Kidney (tissue), 14 donors: ENCODE data around the gene PRMT3. TPM values are rescaled to one million over a fixed set of nuclear protein-coding genes. Genes with fewer than 3 reads are reported as not detected.

ENCODE experiments used
- DNase-seq, 5 donors: peaks; one replicate each; pipeline ENCODE4 v3.0.0-alpha.2; 2013 to 2020
- FAIRE-seq: peaks from 2 replicates; lab custom pipeline; 2012; peaks lifted over from hg19 to GRCh38; lab: Jason Lieb, UNC
- H3K27ac ChIP-seq, 2 donors: one replicate each; pipeline ENCODE4 v1.7.0; 2013; ENCODE audit warnings: low read depth in 2 of 2, low read length in 2 of 2, inconsistent platforms in 1 of 2
- H3K27me3 ChIP-seq: one replicate; pipeline ENCODE4 v1.7.1; 2013; ENCODE audit warnings: low read length, inconsistent platforms; ENCODE audit not compliant: control insufficient read depth, insufficient read depth
- H3K36me3 ChIP-seq, 3 donors: one replicate each; pipeline versions ENCODE4 v1.7.0 to v1.7.1; 2013; ENCODE audit warnings: low read length in 3 of 3, control low read depth in 1 of 3, inconsistent platforms in 1 of 3; ENCODE audit not compliant: insufficient read depth in 3 of 3, control insufficient read depth in 2 of 3
- H3K4me1 ChIP-seq, 3 donors: one replicate each; pipeline versions ENCODE4 v1.7.0 to v1.7.1; 2013; ENCODE audit warnings: low read length in 3 of 3, inconsistent platforms in 1 of 3, low read depth in 1 of 3; ENCODE audit not compliant: control insufficient read depth in 2 of 3, insufficient read depth in 2 of 3
- H3K4me3 ChIP-seq, 3 donors: one replicate each; pipeline versions ENCODE4 v1.7.0 to v1.8.1; 2013; ENCODE audit warnings: low read length in 3 of 3, control low read depth in 1 of 3, inconsistent platforms in 1 of 3
- H3K9ac ChIP-seq, 3 donors: one replicate each; pipeline versions ENCODE4 v1.7.0 to v1.7.1; 2013; ENCODE audit warnings: low read length in 3 of 3, control low read depth in 1 of 3, inconsistent platforms in 1 of 3
- H3K9me3 ChIP-seq, 3 donors: one replicate each; pipeline versions ENCODE4 v1.7.0 to v1.7.1; 2013; ENCODE audit warnings: low read length in 3 of 3, control low read depth in 1 of 3, inconsistent platforms in 1 of 3; ENCODE audit not compliant: control insufficient read depth in 2 of 3, insufficient read depth in 1 of 3
- intact Hi-C: fragments of 100-400 bp; cut with DNase I; formaldehyde crosslinking; loops from one replicate; pipeline ENCODE4 v1.11.1; 2022
- polyA plus RNA-seq: library from polyadenylated mRNA; stranded (reverse); fragments of 350-450 nt; fragmentation: Illumina TruSeq; extraction: RNeasy Lipid Tissue Mini Kit (QIAGEN cat#74804); gene quantifications from one replicate; pipeline ENCODE4 v1.2.3, GENCODE V29; 2014; ENCODE audit warnings: low read depth, low replicate concordance; ENCODE audit not compliant: insufficient read depth
- total RNA-seq: library from RNA; stranded (reverse); fragmentation: NEBNext Ultra II Directional; extraction: Animal tissue kit (Norgen Biotek cat#: 25700); gene quantifications from one replicate; pipeline ENCODE4 v1.2.1, GENCODE V29; 2021
- TF ChIP-seq, protein P1 (sequence below): IDR thresholded peaks from 3 replicates; pipeline ENCODE4 v1.5.1; 2012; ENCODE audit warnings: mild to moderate bottlenecking, moderate library complexity, borderline replicate concordance; ENCODE audit not compliant: insufficient read depth; ENCODE audit errors: extremely low read depth
- donor health status: control.
- donor health status: control.
- donor health status: control.
- donor health status: control.
- donor health status: control.
- donor health status: DM: yes; HTN: yes; CAD: no.
- donor health status: Normal renal cell carcinoma (clear cell type).

The PRMT3 gene
- total and polyA plus RNA-seq, 2 donors from 2014 or later = 6.8 to 16.0 TPM

DNA sequence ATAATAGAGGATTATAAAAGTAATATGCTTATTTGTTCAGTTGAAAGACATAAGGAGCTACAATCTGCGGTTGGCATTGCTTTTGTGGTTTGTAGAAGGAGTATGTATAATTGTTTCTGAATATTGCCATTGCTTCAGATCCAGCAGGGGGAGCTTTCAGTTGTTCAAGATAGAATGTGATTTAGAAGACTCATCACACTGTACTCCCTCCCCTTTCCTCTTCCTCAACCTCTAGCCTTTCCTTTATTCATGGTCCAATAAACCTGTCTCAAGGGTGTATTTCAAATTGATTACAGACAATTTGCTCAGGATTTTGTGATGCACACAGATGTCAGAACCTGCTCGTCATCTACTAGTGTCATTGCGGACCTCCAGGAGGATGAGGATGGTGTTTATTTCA is 9.8 kb downstream of the PRMT3 start:
- H3K9ac ChIP-seq = no peak overlapping the region
- FAIRE-seq (no peak), DNase-seq (peak in 3 of 5 donors; percentile 40 to 89 (median 85))
- H3K9me3 ChIP-seq = no peaks in the 10 kb centered on the region
- no peak overlapping the region for H3K27ac ChIP-seq
- no peak overlapping the region for H3K4me3 ChIP-seq
- TF ChIP-seq, protein P1, sequence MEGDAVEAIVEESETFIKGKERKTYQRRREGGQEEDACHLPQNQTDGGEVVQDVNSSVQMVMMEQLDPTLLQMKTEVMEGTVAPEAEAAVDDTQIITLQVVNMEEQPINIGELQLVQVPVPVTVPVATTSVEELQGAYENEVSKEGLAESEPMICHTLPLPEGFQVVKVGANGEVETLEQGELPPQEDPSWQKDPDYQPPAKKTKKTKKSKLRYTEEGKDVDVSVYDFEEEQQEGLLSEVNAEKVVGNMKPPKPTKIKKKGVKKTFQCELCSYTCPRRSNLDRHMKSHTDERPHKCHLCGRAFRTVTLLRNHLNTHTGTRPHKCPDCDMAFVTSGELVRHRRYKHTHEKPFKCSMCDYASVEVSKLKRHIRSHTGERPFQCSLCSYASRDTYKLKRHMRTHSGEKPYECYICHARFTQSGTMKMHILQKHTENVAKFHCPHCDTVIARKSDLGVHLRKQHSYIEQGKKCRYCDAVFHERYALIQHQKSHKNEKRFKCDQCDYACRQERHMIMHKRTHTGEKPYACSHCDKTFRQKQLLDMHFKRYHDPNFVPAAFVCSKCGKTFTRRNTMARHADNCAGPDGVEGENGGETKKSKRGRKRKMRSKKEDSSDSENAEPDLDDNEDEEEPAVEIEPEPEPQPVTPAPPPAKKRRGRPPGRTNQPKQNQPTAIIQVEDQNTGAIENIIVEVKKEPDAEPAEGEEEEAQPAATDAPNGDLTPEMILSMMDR = peak; percentile 25
- H3K4me1 ChIP-seq = no peaks in the 10 kb centered on the region
- peaks cover 0 to 9% (median 0%) of the 10 kb centered on the region in 3 donors for H3K36me3 ChIP-seq
- intact Hi-C loops = no loop called here
- no peaks in the 10 kb centered on the region for H3K27me3 ChIP-seq

DNA sequence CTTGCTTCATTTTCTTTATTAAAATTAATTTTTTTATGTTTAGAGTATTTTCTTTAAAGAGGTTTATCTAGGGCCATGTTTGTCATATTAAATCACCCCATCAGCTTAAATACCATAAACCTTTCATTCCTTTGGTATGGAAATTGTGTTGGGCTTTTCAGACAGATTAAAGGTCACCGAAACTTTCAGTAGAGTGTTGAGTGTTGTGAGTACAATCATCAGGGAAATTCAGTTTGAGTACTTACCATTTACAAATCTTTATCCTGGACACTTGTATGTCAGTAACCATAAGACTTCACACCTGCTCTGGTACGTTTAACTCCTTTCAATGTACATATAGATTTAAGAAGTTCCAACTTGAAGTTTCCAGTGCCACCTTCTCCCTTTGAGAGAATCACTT is 12.0 kb downstream of the PRMT3 start:
- TF ChIP-seq, protein P1 = no peak
- intact Hi-C loops = no loop called here
- H3K27me3 ChIP-seq = no peaks in the 10 kb centered on the region
- H3K36me3 ChIP-seq = peaks cover 0 to 7% (median 4%) of the 10 kb centered on the region in 3 donors
- H3K4me1 ChIP-seq = no peaks in the 10 kb centered on the region
- H3K9me3 ChIP-seq = no peaks in the 10 kb centered on the region
- H3K4me3 ChIP-seq = no peak overlapping the region
- H3K27ac ChIP-seq = no peak overlapping the region
- FAIRE-seq (no peak), DNase-seq (no peak)
- H3K9ac ChIP-seq = no peak overlapping the region

DNA sequence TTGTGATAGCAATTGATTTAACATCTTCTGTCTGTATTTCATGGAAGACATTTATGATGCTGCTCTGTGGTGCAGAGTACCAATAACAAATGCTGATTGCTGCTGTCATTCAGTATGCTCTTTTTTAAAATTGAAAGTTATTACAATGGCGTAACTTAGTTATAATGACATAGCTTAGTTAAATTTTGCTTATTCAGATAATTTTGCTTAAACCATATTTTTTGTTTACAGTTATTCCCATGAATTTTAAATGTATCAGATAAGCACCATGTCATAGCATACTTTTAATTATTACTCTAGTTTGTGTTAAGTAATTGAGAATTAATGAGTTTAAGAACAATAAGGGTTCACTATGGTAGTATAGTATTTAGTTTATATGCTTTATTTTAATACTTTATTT is 15.5 kb downstream of the PRMT3 start:
- Histone ChIP-seq H3K27ac (no peak overlapping the region), H3K4me1 (no peaks in the 10 kb centered on the region), H3K27me3 (no peaks in the 10 kb centered on the region), H3K9me3 (no peaks in the 10 kb centered on the region), H3K36me3 (peaks cover 0 to 10% (median 9%) of the 10 kb centered on the region in 3 donors), H3K4me3 (no peak overlapping the region), H3K9ac (no peak overlapping the region)
- DNase-seq = no peak
- TF ChIP-seq, protein P1 = no peak
- FAIRE-seq = no peak
- intact Hi-C loops = no loop called here

DNA sequence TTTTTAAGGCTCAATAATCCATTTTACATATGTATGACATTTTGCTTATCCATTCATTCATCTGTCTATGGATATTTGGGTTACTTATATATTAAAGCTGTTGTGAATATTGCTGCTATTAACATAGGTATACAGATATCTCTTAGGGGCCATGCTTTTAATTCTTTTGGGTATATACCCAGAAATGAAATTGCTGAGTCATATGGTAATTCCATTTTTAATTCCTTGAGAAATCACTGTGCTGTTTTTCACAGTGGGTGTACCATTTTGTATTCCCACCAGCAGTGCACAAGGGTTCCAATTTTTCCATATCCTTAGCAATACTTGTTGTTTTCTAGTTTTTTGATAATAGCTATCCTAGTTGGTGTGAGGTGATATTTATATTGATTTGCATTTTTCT is 19.0 kb downstream of the PRMT3 start:
- no peaks in the 10 kb centered on the region for H3K4me1 ChIP-seq
- FAIRE-seq (no peak), DNase-seq (no peak)
- no peak overlapping the region for H3K9ac ChIP-seq
- H3K36me3 ChIP-seq = peaks cover 0 to 14% (median 5%) of the 10 kb centered on the region in 3 donors
- intact Hi-C loops = no loop called here
- no peaks in the 10 kb centered on the region for H3K27me3 ChIP-seq
- TF ChIP-seq, protein P1 = no peak
- no peak overlapping the region for H3K4me3 ChIP-seq
- H3K9me3 ChIP-seq = no peaks in the 10 kb centered on the region
- H3K27ac ChIP-seq = no peak overlapping the region
